CD4-positive, alpha-beta memory T cell (primary cell): ENCODE results near the gene TMEM198. TPM values are rescaled to one million over a fixed set of nuclear protein-coding genes. Genes with fewer than 3 reads are reported as not detected.

Experiments
- CTCF ChIA-PET: fragments of 350-600 bp; sonication (Branson Sonifier 250); formaldehyde crosslinking; loops from one replicate; lab custom pipeline; 2021; ENCODE audit warnings: inconsistent platforms; ENCODE audit not compliant: partially characterized antibody; lab: Charles Lee
- POLR2A ChIA-PET: fragments of 350-600 bp; sonication (Branson Sonifier 250); formaldehyde crosslinking; loops from one replicate; lab custom pipeline; 2021; ENCODE audit not compliant: partially characterized antibody; lab: Charles Lee
- DNase-seq, 5 donors: peaks; one replicate each; pipeline versions ENCODE4 v3.0.0 to v3.0.0-alpha.2; 2020 to 2022; ENCODE audit warnings: mixed read lengths in 1 of 5
- H3K27ac ChIP-seq: one replicate; pipeline ENCODE4 v1.7.0; 2013; ENCODE audit warnings: low read depth, low read length
- H3K27me3 ChIP-seq: 2 replicates; pipeline ENCODE4 v1.7.0; 2013; ENCODE audit warnings: mild to moderate bottlenecking, low read length, moderate library complexity; ENCODE audit not compliant: insufficient read depth
- H3K36me3 ChIP-seq: 2 replicates; pipeline ENCODE4 v1.7.0; 2013; ENCODE audit warnings: mild to moderate bottlenecking, low read length, moderate library complexity; ENCODE audit not compliant: insufficient read depth
- H3K4me1 ChIP-seq: 2 replicates; pipeline ENCODE4 v1.7.0; 2013; ENCODE audit warnings: mild to moderate bottlenecking, low read length, moderate library complexity; ENCODE audit not compliant: insufficient read depth
- H3K4me3 ChIP-seq, 2 donors: one replicate each; pipeline ENCODE4 v1.7.0; 2013; ENCODE audit warnings: low read length in 2 of 2, mild to moderate bottlenecking in 1 of 2
- H3K9me3 ChIP-seq, 2 donors: one replicate each; pipeline ENCODE4 v1.7.0; 2013; ENCODE audit warnings: low read length in 2 of 2, control low read depth in 1 of 2; ENCODE audit not compliant: control insufficient read depth in 1 of 2
- H3K27ac Mint-ChIP-seq, 7 donors: one replicate each; pipeline ENCODE4 v1.8.0; 2020 to 2021; ENCODE audit warnings: mixed read lengths in 7 of 7, mild to moderate bottlenecking in 6 of 7, inconsistent platforms in 3 of 7, moderate library complexity in 3 of 7
- H3K27me3 Mint-ChIP-seq, 2 donors: one replicate each; pipeline ENCODE4 v1.8.0; 2020 to 2021; ENCODE audit warnings: mixed read lengths in 2 of 2
- H3K36me3 Mint-ChIP-seq, 2 donors: one replicate each; pipeline ENCODE4 v1.8.0; 2020 to 2021; ENCODE audit warnings: mixed read lengths in 2 of 2, inconsistent platforms in 1 of 2, mild to moderate bottlenecking in 1 of 2
- H3K4me1 Mint-ChIP-seq, 4 donors: one replicate each; pipeline ENCODE4 v1.8.0; 2020 to 2021; ENCODE audit warnings: mixed read lengths in 4 of 4, mild to moderate bottlenecking in 1 of 4
- H3K4me3 Mint-ChIP-seq, 8 donors: one replicate each; pipeline ENCODE4 v1.8.0; 2020 to 2021; ENCODE audit warnings: mixed read lengths in 8 of 8, mild to moderate bottlenecking in 7 of 8, moderate library complexity in 6 of 8, inconsistent platforms in 3 of 8
- H3K9me3 Mint-ChIP-seq, 8 donors: one replicate each; pipeline ENCODE4 v1.8.0; 2020 to 2021; ENCODE audit warnings: mixed read lengths in 8 of 8, mild to moderate bottlenecking in 5 of 8, inconsistent platforms in 3 of 8, moderate library complexity in 1 of 8
- intact Hi-C: fragments of 100-400 bp; cut with micrococcal nuclease; formaldehyde crosslinking; loops from one replicate; pipeline ENCODE4 v1.15.1; 2023
- polyA plus RNA-seq, 2 donors: library from polyadenylated mRNA; unstranded; fragments of 300-500 nt; fragmentation: Illumina TruSeq; gene quantifications; one replicate each; pipeline ENCODE4 v1.2.3, GENCODE V29; 2021
- total RNA-seq, 2 experiments: library from RNA; stranded (reverse); gene quantifications; one replicate each; pipeline ENCODE4 v1.2.3, GENCODE V29; 2021

The TMEM198 gene
- total and polyA plus RNA-seq, 4 experiments from 2014 or later: 0.67 to 0.76 TPM; not detected in 2

- H3K4me1 ChIP-seq: peaks cover 18% of the 10 kb centered on the region
- ChIA-PET CTCF (interaction anchor here (1.3 kb wide), 1 partner anchor 29 kb away, joined by 3 read pairs; no protein-coding TSS in a partner anchor), POLR2A (no interaction called here)
- no peak overlapping the region for H3K4me3 ChIP-seq
- Mint-ChIP-seq H3K4me3 (no peak overlapping the region), H3K36me3 (peaks cover 45 to 49% of the 10 kb centered on the region in 2 donors), H3K9me3 (no peaks in the 10 kb centered on the region), H3K4me1 (peaks cover 15 to 28% (median 23%) of the 10 kb centered on the region in 4 donors), H3K27me3 (peaks cover 2 to 5% of the 10 kb centered on the region in 2 donors), H3K27ac (no peak overlapping the region)
- H3K27me3 ChIP-seq: peaks cover 1% of the 10 kb centered on the region
- no peak for DNase-seq
- intact Hi-C loops: no loop called here
- H3K36me3 ChIP-seq: peaks cover 5% of the 10 kb centered on the region
- H3K9me3 ChIP-seq: no peaks in the 10 kb centered on the region
- no peak overlapping the region for H3K27ac ChIP-seq
These were observed 41.2 kb upstream of the TMEM198 start for GRCh38 chr2:219502618-219503017.

- H3K4me1 ChIP-seq: peaks cover 14% of the 10 kb centered on the region
- CTCF ChIA-PET: no interaction called here
These were observed 38.2 kb upstream of the TMEM198 start for GRCh38 chr2:219505585-219505984.

GRCh38 chr2:219506153-219506801 is 37.6 kb upstream of the TMEM198 start:
- peaks cover 15 to 18% of the 10 kb centered on the region in 2 donors for H3K27me3 Mint-ChIP-seq
- H3K4me3 Mint-ChIP-seq: no peak overlapping the region
- intact Hi-C loops: no loop called here
- no peaks in the 10 kb centered on the region for H3K9me3 ChIP-seq
- peaks cover 8 to 15% (median 11%) of the 10 kb centered on the region in 4 donors for H3K4me1 Mint-ChIP-seq
- POLR2A ChIA-PET: no interaction called here
- H3K27ac Mint-ChIP-seq: no peak overlapping the region
- peaks cover 6% of the 10 kb centered on the region for H3K27me3 ChIP-seq
- H3K27ac ChIP-seq: no peak overlapping the region
- H3K36me3 Mint-ChIP-seq: peaks cover 46 to 47% of the 10 kb centered on the region in 2 donors
- peaks cover 5% of the 10 kb centered on the region for H3K36me3 ChIP-seq
- DNase-seq: no peak
- CTCF ChIA-PET: interaction anchor here (0.9 kb wide), 1 partner anchor 12 kb away, joined by 3 read pairs; no protein-coding TSS in a partner anchor
- no peak overlapping the region for H3K4me3 ChIP-seq
- H3K9me3 Mint-ChIP-seq: no peaks in the 10 kb centered on the region
- H3K4me1 ChIP-seq: peaks cover 14% of the 10 kb centered on the region

More at GRCh38 chr2:219505585-219505984, 38.2 kb upstream of the TMEM198 start:
- Histone ChIP-seq H3K36me3 (peaks cover 5% of the 10 kb centered on the region), H3K27me3 (peaks cover 5% of the 10 kb centered on the region), H3K4me3 (no peak overlapping the region), H3K9me3 (no peaks in the 10 kb centered on the region), H3K27ac (no peak overlapping the region)
- Mint-ChIP-seq H3K27me3 (peaks cover 12 to 13% of the 10 kb centered on the region in 2 donors), H3K9me3 (no peaks in the 10 kb centered on the region), H3K36me3 (peaks cover 46 to 47% of the 10 kb centered on the region in 2 donors), H3K4me1 (peaks cover 7 to 14% (median 11%) of the 10 kb centered on the region in 4 donors), H3K27ac (no peak overlapping the region), H3K4me3 (no peak overlapping the region)
- DNase-seq: no peak
- POLR2A ChIA-PET: no interaction called here
- intact Hi-C loops: no loop called here

GRCh38 chr2:219506802-219507526 is 36.9 kb upstream of the TMEM198 start:
- H3K9me3 Mint-ChIP-seq: no peaks in the 10 kb centered on the region
- no peak overlapping the region for H3K4me3 ChIP-seq
- H3K27ac Mint-ChIP-seq: no peak overlapping the region
- no peaks in the 10 kb centered on the region for H3K9me3 ChIP-seq
- CTCF ChIA-PET: interaction anchor here (0.9 to 1.5 kb wide), 7 partner anchors 8 to 53 kb away, joined by 3 to 7 read pairs (median 3); partner anchors contain the start of gene GMPPA
- peaks cover 14% of the 10 kb centered on the region for H3K4me1 ChIP-seq
- no peak overlapping the region for H3K4me3 Mint-ChIP-seq
- peaks cover 6 to 16% (median 11%) of the 10 kb centered on the region in 4 donors for H3K4me1 Mint-ChIP-seq
- H3K27ac ChIP-seq: no peak overlapping the region
- intact Hi-C loops: no loop called here
- POLR2A ChIA-PET: no interaction called here
- DNase-seq: no peak
- H3K27me3 ChIP-seq: peaks cover 6% of the 10 kb centered on the region
- peaks cover 19 to 21% of the 10 kb centered on the region in 2 donors for H3K27me3 Mint-ChIP-seq
- H3K36me3 ChIP-seq: peaks cover 5% of the 10 kb centered on the region
- H3K36me3 Mint-ChIP-seq: peaks cover 42 to 47% of the 10 kb centered on the region in 2 donors

GRCh38 chr2:219507581-219508443 is 36.0 kb upstream of the TMEM198 start:
- Histone ChIP-seq H3K27me3 (peaks cover 10% of the 10 kb centered on the region), H3K9me3 (no peaks in the 10 kb centered on the region), H3K36me3 (peaks cover 5% of the 10 kb centered on the region), H3K4me1 (peaks cover 18% of the 10 kb centered on the region), H3K4me3 (no peak overlapping the region), H3K27ac (no peak overlapping the region)
- intact Hi-C loops: no loop called here
- CTCF ChIA-PET: interaction anchor here (0.6 to 3.2 kb wide), 11 partner anchors 9 to 61 kb away, joined by 3 to 12 read pairs (median 3); partner anchors contain the start of gene GMPPA
- peaks cover 23 to 26% of the 10 kb centered on the region in 2 donors for H3K27me3 Mint-ChIP-seq
- no peak overlapping the region for H3K27ac Mint-ChIP-seq
- POLR2A ChIA-PET: no interaction called here
- peaks cover 39 to 42% of the 10 kb centered on the region in 2 donors for H3K36me3 Mint-ChIP-seq
- H3K4me3 Mint-ChIP-seq: no peak overlapping the region
- DNase-seq: no peak
- H3K4me1 Mint-ChIP-seq: peaks cover 6 to 20% (median 11%) of the 10 kb centered on the region in 4 donors
- H3K9me3 Mint-ChIP-seq: no peaks in the 10 kb centered on the region

GRCh38 chr2:219508444-219508734 is 35.4 kb upstream of the TMEM198 start:
- intact Hi-C loops: no loop called here

More at GRCh38 chr2:219508444-219508734, 35.4 kb upstream of the TMEM198 start:
- CTCF ChIA-PET: interaction anchor here (0.6 to 4.0 kb wide), 6 partner anchors 9 to 61 kb away, joined by 3 to 26 read pairs (median 4); no protein-coding TSS in a partner anchor
- no peak overlapping the region for H3K27ac ChIP-seq
- Mint-ChIP-seq H3K4me1 (peaks cover 6 to 25% (median 14%) of the 10 kb centered on the region in 4 donors), H3K27ac (no peak overlapping the region), H3K36me3 (peaks cover 37 to 40% of the 10 kb centered on the region in 2 donors), H3K9me3 (no peaks in the 10 kb centered on the region), H3K4me3 (no peak overlapping the region), H3K27me3 (peaks cover 28 to 31% of the 10 kb centered on the region in 2 donors)
- DNase-seq: no peak
- H3K4me3 ChIP-seq: no peak overlapping the region
- peaks cover 10% of the 10 kb centered on the region for H3K27me3 ChIP-seq
- POLR2A ChIA-PET: no interaction called here
- H3K4me1 ChIP-seq: peaks cover 18% of the 10 kb centered on the region
- peaks cover 5% of the 10 kb centered on the region for H3K36me3 ChIP-seq
- H3K9me3 ChIP-seq: no peaks in the 10 kb centered on the region
